Left forelimb (tissue), 1 donor: ENCODE results near the gene MAPK8IP3.

Source experiments
- DNase-seq: peaks from one replicate; pipeline ENCODE4 v3.0.0-alpha.2; 2018; ENCODE audit warnings: low spot score

MAPK8IP3 gene

DNA sequence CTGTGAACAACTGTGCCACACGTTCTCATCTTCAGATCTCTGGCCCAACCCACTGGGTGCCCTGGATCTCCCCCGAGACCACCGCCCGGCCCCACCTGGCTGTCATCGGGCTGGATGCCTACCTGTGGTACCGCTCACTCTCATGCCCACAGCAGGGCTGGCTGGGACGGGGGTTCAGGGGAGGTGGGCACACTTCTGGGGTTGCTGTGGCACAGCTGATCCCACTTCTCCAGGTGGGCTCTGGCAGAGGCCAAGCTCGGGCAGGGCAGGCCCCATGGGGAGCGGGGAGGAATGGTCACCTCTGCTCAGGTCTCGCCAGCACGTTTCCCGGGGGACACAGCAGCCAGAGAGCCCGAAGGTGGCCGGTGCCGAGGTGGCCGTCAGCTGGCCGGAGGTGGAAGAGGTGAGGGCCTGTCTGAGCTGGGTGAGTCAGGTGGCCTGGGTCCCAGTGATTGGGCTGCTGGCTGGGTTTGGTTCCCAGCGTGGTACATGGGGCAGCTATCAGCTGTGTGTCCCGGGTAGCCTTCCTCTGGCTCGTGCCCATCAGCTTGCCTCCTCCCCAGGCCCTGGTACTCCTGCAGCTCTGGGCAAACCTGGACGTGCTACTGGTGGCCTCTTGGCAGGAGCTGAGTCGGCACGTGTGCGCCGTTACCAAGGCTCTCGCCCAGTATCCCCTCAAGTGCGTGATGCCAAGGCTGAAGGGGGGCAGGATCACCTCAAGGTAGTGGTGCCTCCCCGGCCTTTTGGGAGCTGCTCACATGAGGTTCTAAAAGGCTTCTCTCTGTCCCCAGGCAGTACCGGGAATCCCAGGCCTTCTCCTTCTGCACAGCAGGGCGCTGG is 69.2 kb downstream of the MAPK8IP3 start:
- DNase-seq = no peak

DNA sequence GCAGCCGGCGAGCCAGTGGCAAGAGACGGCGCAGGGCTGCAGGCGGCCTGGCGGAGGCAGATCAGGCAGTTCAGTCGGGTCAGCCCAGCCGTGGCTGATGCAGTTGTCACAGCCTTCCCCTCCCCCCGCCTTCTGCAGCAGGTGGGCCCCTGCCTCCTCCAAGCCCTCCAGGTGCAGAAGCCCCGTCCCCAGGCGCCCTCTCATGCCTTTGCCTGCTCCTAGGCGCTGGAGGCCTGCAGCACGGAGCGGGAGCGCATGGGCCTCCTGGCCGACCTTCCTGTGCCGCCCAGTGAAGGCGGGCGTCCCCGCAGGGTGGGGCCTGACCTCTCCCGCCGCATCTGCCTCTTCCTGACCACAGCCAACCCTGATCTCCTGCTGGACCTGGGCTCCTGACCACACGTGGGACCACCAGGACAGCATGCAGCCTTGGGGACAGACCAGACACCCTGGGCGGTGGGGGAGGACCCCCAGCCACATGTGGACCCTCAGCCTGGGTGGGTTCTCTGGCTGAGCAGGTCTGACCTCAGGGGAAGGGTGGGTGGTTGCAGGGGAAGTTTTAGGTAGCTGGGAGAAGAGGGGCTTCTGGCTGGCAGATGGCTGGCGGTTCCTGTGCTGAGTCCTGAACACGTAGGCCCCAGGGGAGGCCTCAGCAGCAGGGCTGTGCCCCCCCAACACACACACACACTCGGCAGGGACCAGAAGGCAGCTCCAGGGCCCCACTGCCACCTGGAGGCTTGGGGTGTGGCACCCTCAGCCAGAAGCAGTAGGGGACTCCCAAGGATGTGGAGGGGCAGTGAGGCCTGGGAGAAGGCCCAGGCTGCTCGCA is 70.1 kb downstream of the MAPK8IP3 start:
- DNase-seq = no peak

DNA sequence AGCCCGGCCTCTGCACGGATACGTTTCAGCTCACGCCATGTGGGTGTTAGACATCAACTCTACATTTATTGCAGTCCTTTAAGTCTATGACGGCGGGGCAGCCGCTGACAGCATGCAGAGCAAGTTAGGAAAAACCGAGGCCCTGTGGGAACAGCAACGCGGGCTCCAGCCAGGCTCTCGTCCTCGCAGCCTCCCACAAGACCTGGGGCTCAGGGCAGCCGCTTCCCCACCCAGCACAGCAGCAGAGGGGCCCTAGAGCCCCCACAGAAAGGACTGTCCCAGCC is 70.6 kb downstream of the MAPK8IP3 start:
- DNase-seq = no peak

DNA sequence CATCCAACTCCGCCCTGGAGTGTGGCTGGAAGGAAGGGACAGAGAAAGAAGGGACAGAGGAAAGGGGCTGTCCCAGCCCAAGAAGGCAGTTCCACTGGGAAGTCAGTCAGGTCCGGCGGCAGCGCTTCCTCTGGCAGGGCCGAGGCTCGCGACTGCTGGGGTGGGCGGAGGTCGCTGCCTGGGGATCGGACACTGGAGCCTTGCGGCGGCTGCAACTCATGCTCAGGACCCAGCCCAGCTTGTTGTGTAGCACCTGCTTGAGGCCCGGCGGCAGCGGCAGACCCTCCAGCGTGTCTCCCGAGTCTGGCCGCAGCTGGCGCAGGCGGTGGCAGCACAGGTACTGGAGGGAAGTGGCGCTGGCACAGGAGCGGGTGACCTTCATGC is 71.0 kb downstream of the MAPK8IP3 start:
- DNase-seq = no peak

DNA sequence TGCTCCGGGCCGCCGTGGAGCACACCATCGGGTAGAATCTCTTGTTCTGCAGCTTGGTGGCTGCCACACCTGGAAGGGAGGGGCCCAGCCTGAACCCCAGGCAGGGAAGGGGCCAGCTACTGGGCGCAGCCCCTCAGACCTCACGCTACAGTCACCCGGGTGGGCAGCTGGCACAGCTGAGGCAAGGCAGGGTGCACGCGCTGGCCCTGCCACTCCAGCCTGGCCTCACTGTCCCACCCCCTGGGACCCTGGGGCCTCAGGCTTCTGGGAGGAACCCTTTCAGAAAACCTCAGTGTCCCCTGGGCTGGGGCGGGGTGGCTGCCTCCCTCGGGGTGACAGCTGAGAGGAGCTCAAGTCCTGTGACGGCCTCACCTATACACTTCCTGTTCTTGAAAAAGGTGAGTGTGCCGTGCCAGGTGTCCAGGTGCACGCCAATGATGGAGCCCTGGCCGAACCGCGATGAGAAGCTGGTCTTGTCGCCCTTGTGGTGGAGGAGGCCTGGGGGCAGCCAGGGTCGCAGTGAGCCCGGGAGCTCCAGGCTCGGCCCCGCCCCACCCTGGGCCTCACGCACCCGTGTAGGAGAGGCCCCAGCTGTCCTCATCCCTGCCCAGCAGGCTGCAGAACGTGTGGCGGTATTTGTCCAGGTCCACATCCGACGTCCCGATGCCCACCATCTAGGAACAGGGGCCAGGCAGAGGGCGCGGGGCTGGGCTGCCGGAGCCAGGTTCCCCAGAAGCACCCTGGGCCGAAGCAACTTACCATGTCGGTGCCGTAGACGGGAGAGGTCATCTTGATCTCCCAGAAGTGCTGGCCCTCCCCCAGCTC is 71.6 kb downstream of the MAPK8IP3 start:
- no peak for DNase-seq

DNA sequence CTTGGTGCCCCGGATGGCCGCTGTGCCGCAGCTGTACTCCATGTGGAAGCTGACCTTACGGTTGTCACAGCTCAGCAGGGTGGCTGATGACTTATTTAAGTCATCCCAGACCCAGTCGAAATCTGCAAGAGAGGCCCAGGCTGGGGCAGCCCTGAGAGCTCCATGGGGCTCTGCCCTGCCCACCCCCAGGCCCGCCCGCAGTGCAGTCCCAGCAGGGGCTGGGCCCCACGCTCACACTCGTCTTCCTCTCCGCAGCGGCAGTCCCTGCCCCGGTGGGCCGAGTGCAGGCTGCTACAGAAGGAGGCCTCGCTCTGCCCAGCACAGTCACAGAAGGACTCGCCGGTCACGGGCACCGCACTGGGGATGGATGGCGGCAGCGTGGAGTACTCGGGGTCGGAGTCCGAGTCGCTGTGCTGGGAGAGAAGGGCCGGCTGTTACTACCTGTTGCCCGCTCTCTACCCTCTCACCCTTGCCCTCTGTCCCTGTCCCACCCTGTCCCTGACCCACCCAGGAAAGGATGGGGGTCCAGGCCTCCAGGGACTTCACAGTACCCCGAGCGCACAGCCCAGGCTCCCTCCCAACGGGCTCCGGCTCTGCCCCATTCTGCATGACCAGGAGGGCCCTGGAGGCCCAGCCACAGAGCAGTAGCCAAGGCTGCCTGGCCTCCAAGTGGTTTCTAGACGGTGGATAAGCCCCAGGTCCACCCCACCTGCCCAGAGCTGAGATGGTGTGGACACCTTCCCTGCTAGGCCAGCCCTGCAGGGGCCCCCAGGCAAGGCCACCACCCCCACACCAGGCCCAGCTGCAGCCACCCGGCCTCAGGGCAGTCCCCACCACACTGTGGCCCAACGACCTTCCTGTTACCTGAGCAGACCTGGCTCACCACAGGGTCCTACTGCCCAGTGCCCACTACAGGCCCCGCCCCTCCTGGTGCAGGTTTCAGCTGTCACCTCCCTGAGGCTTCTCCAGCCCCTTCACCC is 72.5 kb downstream of the MAPK8IP3 start:
- DNase-seq = no peak

DNA sequence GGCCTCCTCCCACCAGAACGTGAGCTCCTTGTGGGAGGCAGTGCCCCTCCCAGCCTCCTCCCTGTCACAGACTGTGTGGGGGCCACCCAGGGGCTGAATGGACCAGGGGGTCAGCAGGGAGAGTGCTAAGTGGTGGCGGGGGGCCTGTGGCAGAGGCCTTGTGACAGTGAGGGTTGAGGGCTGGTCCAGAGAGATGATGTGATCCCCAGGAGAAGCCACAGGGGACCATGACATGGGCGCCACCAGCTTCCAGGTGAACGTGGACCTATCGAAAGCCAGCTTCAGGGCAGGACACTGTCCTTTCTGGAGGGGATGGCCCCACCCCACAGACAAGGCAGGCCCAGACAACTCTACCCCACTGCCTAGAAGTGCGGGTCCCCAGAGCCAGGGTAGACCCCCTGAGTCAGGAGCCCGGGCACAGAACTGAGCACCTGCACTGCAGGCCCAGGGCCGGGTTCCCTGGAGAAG is 73.3 kb downstream of the MAPK8IP3 start:
- no peak for DNase-seq

DNA sequence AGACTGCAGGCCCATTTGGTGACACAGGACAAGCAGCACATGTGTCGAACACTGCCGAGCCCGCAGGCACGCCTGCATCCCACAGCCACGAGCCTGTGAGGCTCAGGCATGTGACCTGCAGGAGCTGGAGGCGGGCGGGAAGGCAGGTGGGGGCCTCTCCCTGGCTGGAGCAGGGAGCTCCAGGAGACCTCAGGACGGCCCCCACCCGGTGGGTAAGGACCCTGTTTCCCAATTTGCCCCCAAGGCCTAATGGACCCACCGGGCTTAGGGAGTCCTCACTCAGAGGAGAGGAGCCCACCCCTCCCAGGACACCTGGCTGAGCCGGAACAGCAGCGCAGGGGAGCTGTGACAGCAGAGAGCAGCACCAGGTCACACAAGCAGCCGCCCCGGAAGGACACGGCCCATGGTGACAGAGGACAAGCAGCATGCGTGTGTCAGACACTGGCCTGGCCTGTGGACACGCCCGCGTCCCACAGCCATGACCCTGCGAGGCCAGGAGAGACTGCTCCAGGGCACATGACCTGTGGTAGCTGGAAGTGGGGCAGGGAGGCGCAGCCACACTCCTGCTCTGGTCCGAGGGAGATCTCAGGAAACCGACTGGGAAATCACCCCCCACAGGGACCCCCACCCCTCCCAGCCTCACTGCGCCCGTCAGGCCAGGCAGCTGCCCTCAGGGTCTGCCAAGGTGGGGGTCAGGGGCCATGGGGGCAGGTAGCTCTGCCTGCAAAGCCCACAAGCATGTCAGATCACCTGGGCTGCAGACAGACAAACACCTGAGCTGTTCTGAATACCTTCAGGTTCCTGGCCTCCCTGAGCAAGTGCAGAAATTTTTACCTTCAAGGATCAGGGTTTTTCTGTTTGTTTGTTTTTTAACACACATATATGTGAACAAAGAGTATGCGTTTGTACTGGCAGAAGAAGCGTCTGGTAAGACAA is 74.0 kb downstream of the MAPK8IP3 start:
- DNase-seq = no peak

DNA sequence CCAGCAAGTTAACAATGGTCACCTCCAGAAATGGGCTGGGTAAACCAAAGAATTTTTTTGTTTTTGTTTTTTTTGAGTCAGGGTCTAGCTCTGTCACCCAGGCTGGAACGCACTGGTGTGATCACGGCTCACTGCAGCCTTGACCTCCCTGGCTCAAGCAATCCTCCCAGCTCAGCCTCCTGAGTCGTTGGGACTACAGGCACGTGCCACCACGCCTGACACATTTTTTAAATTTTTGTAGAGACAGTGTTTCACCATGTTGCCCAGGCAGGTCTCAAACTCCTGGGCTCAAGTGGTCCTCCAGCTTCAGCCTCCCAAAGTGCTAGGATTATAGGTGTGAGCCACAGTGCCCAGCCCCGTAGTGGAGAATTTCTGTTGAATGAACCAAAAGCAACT is 74.7 kb downstream of the MAPK8IP3 start:
- DNase-seq = no peak

DNA sequence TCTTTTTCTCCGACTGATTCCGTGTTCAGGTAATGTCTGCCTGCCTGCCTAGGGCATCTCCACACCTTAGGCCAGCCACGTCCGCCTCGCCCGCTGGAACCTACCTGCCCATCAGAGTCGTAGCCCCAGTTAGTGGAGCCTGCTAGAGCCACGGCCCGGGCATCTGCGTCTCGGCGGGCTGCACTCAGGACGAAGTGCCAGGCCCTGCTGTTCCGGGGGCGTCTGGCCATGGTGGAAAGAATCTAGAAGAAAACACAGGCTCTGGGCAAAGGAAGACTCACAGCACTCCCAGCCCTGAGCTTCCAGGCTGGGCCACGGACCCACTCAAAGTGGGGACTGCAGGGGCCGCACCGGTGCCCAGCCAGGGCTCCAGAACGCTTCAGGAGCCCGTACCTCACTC is 75.3 kb downstream of the MAPK8IP3 start:
- DNase-seq = peak; percentile 53

DNA sequence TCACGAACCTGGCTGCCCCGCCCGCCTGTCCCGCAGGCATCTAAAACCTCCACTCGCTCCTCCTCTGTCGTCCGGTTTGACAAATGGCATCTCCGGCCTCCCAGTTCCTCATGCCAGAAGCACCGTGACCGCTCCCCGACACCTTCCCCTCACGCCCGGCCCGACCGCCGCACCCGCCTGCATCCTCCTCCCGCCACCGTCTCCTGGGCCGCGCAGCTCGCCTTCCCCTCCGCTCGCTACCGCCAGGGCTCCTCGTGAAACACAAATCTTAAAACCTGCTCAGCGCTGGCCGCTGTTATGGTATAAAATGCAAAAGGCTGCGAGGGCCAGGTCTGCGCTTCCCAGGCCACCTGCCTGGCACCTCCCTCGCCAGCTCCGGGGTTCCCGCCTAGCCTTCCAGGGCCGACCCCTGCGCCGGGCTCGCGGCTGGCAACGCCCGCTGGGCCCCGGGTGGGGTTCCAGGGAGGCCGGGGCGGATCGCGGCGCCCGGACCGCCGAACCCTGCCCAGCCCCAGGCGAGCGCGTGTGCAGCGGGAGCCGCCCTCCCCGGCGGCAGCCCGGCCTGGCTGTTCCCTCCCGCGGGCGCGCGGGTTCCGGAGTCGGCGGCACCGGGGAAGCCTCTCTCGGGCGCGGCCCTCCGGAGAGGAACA is 75.9 kb downstream of the MAPK8IP3 start:
- DNase-seq = no peak

DNA sequence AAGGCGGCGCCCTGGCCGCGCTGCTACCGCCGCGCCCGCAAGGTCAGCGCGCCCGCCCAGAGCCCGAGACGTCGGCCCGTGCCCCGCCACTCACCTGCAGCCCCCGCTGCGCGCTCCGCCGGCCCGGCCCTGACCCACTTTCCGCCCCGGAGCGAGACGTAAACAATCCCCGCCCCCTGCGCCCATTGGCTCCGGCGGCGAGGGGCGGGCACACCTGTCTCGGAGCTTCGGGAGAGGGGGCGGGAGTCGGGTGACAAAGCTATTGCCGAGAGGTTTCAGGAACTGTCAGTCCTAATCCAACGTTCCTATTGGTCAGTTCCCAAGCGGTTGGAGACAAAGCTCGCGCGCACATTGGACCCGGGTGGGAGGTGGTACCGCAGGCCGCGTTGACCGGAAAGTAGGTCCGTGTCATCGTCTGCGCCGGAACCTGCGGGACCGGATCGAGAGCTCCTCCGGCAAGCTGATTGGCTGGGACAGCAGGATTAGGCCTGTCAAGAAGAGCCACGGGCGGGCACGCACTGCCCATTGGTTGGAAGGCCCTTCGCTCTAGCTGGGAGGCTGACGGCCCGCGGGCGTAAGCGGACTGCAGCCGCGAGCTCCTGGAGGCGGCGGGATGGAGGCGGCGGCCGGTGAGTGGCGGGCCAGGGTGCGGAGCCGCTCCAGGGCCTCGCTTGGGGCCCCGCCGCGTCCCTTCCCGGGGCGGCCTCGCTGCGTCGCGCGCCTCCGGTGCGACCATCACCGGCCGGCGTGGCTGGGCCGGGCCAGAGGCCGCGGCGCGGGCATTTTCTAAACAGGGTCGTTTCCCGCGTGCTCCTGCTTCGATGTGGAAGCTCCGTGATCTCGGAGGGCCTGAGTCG is 76.6 kb downstream of the MAPK8IP3 start, which contains the start of the genes NUBP2 and SPSB3:
Gene NUBP2 (plus strand): TSS at position 553 of the 857 bp plus-strand sequence. CDS start 61 bp downstream, at position 614.
Gene SPSB3 (minus strand): TSS at position 164 of the 857 bp plus-strand sequence. CDS start 1,088 bp downstream, outside the sequence.
- peak; percentile 99 for DNase-seq

DNA sequence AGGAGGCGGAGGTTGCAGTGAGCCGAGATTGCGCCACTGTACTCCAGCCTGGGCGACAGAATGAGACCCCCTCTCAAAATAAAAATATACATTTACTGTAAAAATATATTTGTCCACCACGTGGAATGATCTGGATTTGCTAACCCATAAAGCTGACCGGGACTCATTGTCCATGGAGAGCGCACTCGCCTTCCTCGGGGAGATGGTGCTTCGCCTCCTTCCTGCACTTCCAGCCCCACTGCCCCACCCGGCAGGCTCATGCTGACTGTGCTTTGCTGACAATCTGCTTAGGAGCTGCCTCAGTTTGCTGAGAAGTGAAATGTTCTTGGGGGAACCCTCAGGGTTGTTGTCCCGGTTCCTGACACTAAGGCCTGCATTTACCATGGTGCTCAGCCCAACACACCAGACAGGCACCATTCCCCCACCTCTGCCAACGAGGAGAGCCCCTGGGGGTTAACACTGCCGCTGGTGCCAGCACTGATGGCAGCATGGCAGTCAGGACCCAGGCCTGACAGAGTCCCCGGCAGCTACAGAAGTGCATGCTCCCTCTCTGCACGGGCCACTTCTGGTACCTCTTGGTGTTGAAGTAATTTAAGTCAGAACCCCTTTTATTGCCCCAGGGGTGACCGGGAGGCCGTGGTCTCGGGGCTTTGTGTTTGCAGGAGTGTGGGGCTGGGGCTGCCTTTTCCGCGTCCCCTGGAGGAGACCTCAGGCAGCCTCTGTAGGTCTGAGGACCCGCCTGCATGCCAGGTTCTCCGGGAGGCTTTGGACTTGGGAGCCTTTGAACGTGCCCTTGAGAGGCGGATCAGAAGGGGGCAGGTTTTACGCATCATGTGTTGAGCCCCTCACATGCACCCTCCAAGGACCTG is 79.2 kb downstream of the MAPK8IP3 start:
- DNase-seq = peak; percentile 59

DNA sequence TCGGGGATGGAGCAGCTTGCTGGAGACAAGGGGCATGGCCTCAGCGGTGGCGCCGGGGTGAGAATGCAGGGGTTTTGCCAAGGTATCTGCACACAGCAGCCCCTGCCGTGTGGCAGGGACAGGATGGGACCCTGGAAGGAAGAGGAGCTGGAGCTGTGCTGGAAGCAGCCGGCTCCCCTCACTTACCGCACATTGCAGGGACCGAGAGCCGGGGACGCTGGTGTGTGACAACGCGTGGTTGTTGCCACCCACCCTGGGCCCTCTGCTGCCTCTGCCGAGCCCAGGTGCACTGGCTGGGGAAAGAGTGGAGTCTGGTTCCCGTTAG is 79.8 kb downstream of the MAPK8IP3 start:
- DNase-seq = no peak

DNA sequence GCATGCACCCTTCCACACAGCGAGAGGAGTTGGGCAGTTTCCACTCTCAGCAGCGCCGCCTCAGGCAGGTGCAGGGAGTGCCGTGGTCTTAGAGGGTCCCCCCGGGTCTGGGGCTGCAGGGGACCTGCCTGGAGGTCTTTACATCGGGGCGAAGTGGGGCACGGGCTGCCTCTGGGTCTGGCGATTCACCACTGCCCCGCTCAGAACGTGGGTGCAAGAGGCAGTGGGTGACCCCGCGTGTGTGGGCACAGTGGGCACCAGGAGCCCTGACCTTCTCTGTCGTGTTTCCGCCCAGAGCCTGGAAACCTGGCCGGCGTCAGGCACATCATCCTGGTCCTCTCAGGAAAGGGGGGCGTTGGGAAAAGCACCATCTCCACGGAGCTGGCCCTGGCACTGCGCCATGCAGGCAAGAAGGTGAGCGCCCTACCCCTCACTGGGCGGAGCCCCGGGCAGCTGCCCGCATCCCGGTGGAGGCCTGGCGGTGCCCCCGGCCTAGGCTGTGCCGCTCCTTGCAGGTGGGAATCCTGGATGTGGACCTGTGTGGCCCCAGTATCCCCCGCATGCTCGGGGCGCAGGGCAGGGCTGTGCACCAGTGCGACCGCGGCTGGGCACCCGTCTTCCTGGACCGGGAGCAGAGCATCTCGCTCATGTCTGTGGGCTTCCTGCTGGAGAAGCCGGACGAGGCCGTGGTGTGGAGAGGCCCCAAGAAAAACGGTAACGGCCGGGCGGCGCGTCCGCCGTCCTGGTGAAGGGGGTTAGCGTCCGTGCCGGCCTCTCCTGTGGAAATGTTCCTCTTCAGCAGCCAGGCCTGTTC is 80.5 kb downstream of the MAPK8IP3 start:
- peak; percentile 63 for DNase-seq

DNA sequence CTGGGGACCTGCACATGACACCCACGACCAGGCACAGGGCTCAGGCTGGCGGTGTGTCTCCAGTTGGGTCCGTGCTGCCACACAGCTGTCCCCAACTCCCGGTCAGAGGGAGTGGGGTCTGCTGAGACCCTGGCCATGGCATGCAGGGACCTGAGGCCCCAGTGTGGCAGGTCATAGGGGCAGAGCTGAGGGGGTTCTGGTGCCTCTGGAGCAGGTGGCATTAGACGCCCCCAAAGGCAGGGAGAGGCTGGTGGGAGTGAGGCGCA is 81.0 kb downstream of the MAPK8IP3 start:
- no peak for DNase-seq
